Measurements from ENCODE around the gene VTN.

DNA sequence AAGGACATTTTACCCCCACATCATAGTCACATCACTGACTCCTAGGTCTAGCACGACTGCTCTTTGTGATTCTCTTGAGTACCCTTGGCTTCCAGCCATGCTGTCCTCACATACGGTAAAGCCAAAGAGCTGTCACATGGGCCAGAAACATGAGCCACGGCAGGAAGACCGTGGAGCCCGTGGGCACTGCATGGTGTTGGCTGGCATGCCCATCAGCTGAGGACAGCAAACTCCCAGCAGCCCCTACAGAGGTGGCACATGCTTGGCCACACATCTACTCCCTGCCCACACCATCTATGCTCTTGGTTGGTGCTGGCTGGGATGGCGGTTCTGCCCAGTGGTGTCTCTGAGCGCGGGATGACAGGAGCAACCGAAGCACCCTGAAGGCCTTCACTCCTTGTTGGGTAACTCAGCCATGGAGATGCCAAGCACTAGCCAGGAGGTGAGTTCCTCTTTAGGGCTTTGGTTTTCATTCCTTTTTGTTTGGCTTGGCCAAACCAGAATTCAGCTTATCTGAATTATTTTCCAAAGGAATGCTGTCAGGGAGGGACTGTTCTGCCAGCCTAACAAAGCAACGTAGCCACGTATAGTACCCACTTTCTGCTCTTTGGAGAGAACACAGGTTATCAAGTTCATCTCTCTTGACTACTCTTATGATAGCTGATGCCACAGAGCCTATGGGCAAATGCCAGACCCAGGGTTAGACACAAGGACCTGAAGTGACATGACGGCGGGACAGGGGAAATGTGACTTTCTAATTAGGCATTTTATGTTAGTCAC lies 24.5 kb downstream of the VTN start:
- TF ChIP-seq, protein P1, sequence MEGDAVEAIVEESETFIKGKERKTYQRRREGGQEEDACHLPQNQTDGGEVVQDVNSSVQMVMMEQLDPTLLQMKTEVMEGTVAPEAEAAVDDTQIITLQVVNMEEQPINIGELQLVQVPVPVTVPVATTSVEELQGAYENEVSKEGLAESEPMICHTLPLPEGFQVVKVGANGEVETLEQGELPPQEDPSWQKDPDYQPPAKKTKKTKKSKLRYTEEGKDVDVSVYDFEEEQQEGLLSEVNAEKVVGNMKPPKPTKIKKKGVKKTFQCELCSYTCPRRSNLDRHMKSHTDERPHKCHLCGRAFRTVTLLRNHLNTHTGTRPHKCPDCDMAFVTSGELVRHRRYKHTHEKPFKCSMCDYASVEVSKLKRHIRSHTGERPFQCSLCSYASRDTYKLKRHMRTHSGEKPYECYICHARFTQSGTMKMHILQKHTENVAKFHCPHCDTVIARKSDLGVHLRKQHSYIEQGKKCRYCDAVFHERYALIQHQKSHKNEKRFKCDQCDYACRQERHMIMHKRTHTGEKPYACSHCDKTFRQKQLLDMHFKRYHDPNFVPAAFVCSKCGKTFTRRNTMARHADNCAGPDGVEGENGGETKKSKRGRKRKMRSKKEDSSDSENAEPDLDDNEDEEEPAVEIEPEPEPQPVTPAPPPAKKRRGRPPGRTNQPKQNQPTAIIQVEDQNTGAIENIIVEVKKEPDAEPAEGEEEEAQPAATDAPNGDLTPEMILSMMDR (IDR thresholded peaks at IDR 0.05) = no peak
- TF ChIP-seq POLR2A (IDR thresholded peaks at IDR 0.05) = no peak
- no peak for TF ChIP-seq EP300 (IDR thresholded peaks at IDR 0.05)

Data from upper lobe of left lung (tissue), 4 donors.